ENCODE data around the gene GRID2IP.

Gene GRID2IP

GRCh38 chr7:6532516-6532915, 18.7 kb downstream of the GRID2IP start:
- POLR2A ChIA-PET, result no interaction called here
- Histone ChIP-seq H3K4me1 (ENCODE audit: control insufficient read depth, insufficient read depth, low read length) (no peaks in the 10 kb centered on the region), H3K27ac (ENCODE audit: extremely low read depth, low read depth, low read length) (no peak overlapping the region), H3K4me3 (ENCODE audit: low read depth, low read length) (no peak overlapping the region), H3K9me3 (ENCODE audit: control insufficient read depth, insufficient read depth, low read depth, low read length) (no peaks in the 10 kb centered on the region), H3K36me3 (ENCODE audit: control insufficient read depth in 2 of 2, insufficient read depth in 1 of 2, low read length in 2 of 2) (no peaks in the 10 kb centered on the region)
- CTCF ChIA-PET, result interaction anchor here (0.8 kb wide), 1 partner anchor 42 kb away, joined by 3 read pairs; no protein-coding TSS in a partner anchor
- TF ChIP-seq PBX3 (CRISPR knock-in tag; IDR thresholded peaks at IDR 0.05) (no peak), ZNF302 (tag by site-specific recombination; IDR thresholded peaks at IDR 0.05; ENCODE audit: low read depth) (no peak), ZNF157 (tag by site-specific recombination; IDR thresholded peaks at IDR 0.05) (no peak)

- no peaks in the 10 kb centered on the region for H3K4me1 ChIP-seq (ENCODE audit: control insufficient read depth, insufficient read depth, low read length)
- no peaks in the 10 kb centered on the region for H3K36me3 ChIP-seq (ENCODE audit: control insufficient read depth in 2 of 2, insufficient read depth in 1 of 2, low read length in 2 of 2)
- CTCF ChIA-PET, result interaction anchor here (1.3 kb wide), 1 partner anchor 27 kb away, joined by 4 read pairs; no protein-coding TSS in a partner anchor
- peak overlapping the region; percentile 59; the same call in 1 of the 2 replicates for H3K4me3 ChIP-seq (ENCODE audit: low read depth, low read length)
- peak; percentile 43 for TF ChIP-seq GLIS1 (tag by site-specific recombination; IDR thresholded peaks at IDR 0.05)
- no peak for TF ChIP-seq ZSCAN16 (tag by site-specific recombination; IDR thresholded peaks at IDR 0.05)
- TF ChIP-seq ZNF335 (tag by site-specific recombination; conservative IDR thresholded peaks at IDR 0.05), result no peak
- peak; percentile 58 for TF ChIP-seq ZIC2 (tag by site-specific recombination; IDR thresholded peaks at IDR 0.05)
- TF ChIP-seq ZNF140 (tag by site-specific recombination; IDR thresholded peaks at IDR 0.05), result no peak
- no peaks in the 10 kb centered on the region for H3K9me3 ChIP-seq (ENCODE audit: control insufficient read depth, insufficient read depth, low read depth, low read length)
- POLR2A ChIA-PET, result no interaction called here
- H3K27ac ChIP-seq (ENCODE audit: extremely low read depth, low read depth, low read length), result no peak overlapping the region
Measured at GRCh38 chr7:6531492-6532279, 19.6 kb downstream of the GRID2IP start.

GRCh38 chr7:6530626-6531491, 20.4 kb downstream of the GRID2IP start:
- H3K27ac ChIP-seq (ENCODE audit: extremely low read depth, low read depth, low read length), result no peak overlapping the region
- ChIA-PET CTCF (interaction anchor here (1.3 kb wide), 1 partner anchor 28 kb away, joined by 4 read pairs; no protein-coding TSS in a partner anchor), POLR2A (no interaction called here)
- H3K36me3 ChIP-seq (ENCODE audit: control insufficient read depth in 2 of 2, insufficient read depth in 1 of 2, low read length in 2 of 2), result no peaks in the 10 kb centered on the region
- peak overlapping the region; percentile 59 for H3K4me3 ChIP-seq (ENCODE audit: low read depth, low read length)
- H3K9me3 ChIP-seq (ENCODE audit: control insufficient read depth, insufficient read depth, low read depth, low read length), result no peaks in the 10 kb centered on the region
- H3K4me1 ChIP-seq (ENCODE audit: control insufficient read depth, insufficient read depth, low read length), result no peaks in the 10 kb centered on the region
- 0 out of 2 replicates have a peak, but pooled peaks have one; percentile 21 for TF ChIP-seq ZEB2 (tag by site-specific recombination; IDR thresholded peaks at IDR 0.05)
- TF ChIP-seq PBX3 (CRISPR knock-in tag; IDR thresholded peaks at IDR 0.05), result no peak
- no peak for TF ChIP-seq PRDM2 (tag by site-specific recombination; IDR thresholded peaks at IDR 0.05; ENCODE audit: borderline replicate concordance)
- peak; percentile 49; the same call in 1 of the 2 replicates for TF ChIP-seq KLF1 (tag by site-specific recombination; IDR thresholded peaks at IDR 0.05)
- TF ChIP-seq ZBTB8A (tag by site-specific recombination; IDR thresholded peaks at IDR 0.05), result peak; percentile 56
- no peak for TF ChIP-seq REPIN1 (tag by site-specific recombination; IDR thresholded peaks at IDR 0.05; ENCODE audit: low read depth)
- no peak for TF ChIP-seq ZNF544 (tag by site-specific recombination; IDR thresholded peaks at IDR 0.05)
- peak; percentile 74 for TF ChIP-seq ZBTB26 (tag by site-specific recombination; optimal IDR thresholded peaks at IDR 0.05)
- peak; percentile 42; the same call in 1 of the 2 replicates for TF ChIP-seq GLIS2 (tag by site-specific recombination; IDR thresholded peaks at IDR 0.05)
- no peak for TF ChIP-seq ZNF132 (tag by site-specific recombination; IDR thresholded peaks at IDR 0.05; ENCODE audit: borderline replicate concordance)

All from HEK293 (cell line).